Measurements from ENCODE around the gene TNIP2. TPM values are rescaled to one million over a fixed set of nuclear protein-coding genes. Genes with fewer than 3 reads are reported as not detected.

The TNIP2 gene
- total RNA-seq, 1 donor = 53.8 TPM

DNA sequence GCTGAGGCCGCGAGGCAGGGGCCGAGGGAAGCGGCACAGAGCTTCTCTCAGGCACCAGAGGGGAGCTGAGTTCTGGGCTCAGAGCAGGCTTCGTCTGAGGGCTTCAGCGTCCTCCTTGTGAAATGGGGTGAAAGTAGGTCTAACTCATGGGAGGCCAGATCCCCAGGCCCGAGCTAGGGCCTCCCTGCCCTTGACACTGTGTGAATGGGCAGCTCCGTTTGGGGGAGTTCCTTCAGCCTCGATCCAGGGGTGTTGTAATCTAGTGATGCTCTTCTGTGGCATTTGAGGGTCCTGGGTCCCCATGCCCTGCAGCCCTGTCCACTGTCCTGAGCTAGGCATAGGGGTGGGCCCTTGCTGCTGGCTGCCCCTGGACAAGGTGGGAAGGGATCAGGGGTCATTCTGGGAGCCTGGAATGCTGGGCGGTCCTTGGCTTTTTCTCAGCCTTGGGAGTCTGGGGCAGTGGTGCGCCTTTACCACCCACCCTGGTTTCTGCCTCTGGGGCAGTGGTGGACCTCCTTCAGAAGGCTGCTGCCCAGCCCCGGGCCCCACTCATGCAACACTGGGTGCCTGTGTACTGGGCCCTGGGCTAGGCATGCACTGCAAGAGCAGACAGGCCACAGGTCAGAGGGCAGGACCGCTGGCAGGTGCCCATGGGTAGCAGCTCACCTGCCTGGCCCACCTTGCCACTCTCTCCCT is 40.9 kb upstream of the TNIP2 start:
- Histone ChIP-seq H3K27me3 (ENCODE audit: insufficient read depth, low read length) (no peaks in the 10 kb centered on the region), H3K9me3 (ENCODE audit: low read depth, low read length) (no peaks in the 10 kb centered on the region), H3K4me1 (ENCODE audit: insufficient read depth, low read length) (peaks cover 92% of the 10 kb centered on the region), H3K4me3 (ENCODE audit: low read length) (no peak overlapping the region)

DNA sequence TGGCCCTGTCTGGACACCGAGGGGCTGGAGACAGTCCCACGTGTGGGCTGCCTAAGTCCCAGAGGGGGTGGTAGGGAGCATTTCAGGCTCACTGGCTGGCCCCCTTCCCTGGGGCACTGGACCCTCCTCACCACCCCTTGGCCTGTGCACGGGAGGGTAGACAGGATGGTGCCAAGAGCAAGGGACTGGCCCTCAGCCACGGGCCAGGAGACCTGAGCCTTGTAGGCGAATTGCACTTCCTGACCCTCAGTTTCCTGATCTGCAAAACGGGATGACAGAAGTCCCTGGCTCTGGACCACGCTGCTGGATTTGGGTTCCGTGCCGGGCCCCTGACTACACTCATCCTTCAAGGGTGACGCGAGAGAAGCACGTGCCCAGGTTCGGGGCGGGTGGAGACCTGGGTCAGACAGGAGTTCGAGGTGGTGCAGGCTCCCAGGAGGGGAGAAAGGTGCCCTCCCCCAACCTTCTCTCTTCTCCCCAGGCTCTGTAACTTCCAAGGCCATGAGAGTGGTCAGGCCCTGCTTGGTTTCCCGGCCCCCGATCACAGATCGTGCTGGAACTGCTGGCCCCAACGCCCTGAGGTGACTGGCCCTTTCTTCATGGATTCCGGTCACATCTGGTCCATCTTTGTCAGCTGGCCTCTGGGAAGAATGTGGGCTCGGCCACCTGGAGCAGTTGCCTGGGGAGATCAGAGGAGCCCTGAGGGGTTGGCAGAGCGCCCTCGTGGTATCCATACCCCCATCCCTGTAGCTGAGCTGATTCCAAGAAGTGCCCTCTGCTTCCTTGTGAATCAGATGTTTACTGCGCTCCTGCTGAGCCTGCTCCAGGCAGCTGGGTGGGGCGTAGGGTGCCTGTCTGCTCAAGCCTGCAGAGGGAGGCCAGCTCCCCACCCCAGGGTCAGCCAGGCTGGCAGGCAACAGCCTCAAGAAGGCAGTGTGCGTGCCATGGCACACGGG is 40.0 kb upstream of the TNIP2 start:
- H3K27me3 ChIP-seq (ENCODE audit: insufficient read depth, low read length) = no peaks in the 10 kb centered on the region
- H3K9me3 ChIP-seq (ENCODE audit: low read depth, low read length) = no peaks in the 10 kb centered on the region
- H3K4me1 ChIP-seq (ENCODE audit: insufficient read depth, low read length) = peaks cover 92% of the 10 kb centered on the region
- H3K4me3 ChIP-seq (ENCODE audit: low read length) = no peak overlapping the region

- Histone ChIP-seq H3K4me1 (ENCODE audit: insufficient read depth, low read length) (peaks cover 92% of the 10 kb centered on the region), H3K4me3 (ENCODE audit: low read length) (peak overlapping the region; percentile 51), H3K9me3 (ENCODE audit: low read depth, low read length) (no peaks in the 10 kb centered on the region)
These were observed 39.3 kb upstream of the TNIP2 start for GRCh38 chr4:2795300-2795892.

GRCh38 chr4:2794486-2795299 is 38.6 kb upstream of the TNIP2 start:
- H3K4me3 ChIP-seq (ENCODE audit: low read length) = peak overlapping the region; percentile 51
- peaks cover 92% of the 10 kb centered on the region for H3K4me1 ChIP-seq (ENCODE audit: insufficient read depth, low read length)
- no peaks in the 10 kb centered on the region for H3K27me3 ChIP-seq (ENCODE audit: insufficient read depth, low read length)
- H3K9me3 ChIP-seq (ENCODE audit: low read depth, low read length) = no peaks in the 10 kb centered on the region

More at GRCh38 chr4:2795300-2795892, 39.3 kb upstream of the TNIP2 start:
- no peaks in the 10 kb centered on the region for H3K27me3 ChIP-seq (ENCODE audit: insufficient read depth, low read length)

- peak overlapping the region; percentile 51 for H3K4me3 ChIP-seq (ENCODE audit: low read length)
- H3K4me1 ChIP-seq (ENCODE audit: insufficient read depth, low read length) = peaks cover 92% of the 10 kb centered on the region
- H3K9me3 ChIP-seq (ENCODE audit: low read depth, low read length) = no peaks in the 10 kb centered on the region
- no peaks in the 10 kb centered on the region for H3K27me3 ChIP-seq (ENCODE audit: insufficient read depth, low read length)
These were observed 37.7 kb upstream of the TNIP2 start for GRCh38 chr4:2793586-2794485.

GRCh38 chr4:2792711-2793585 is 36.8 kb upstream of the TNIP2 start, which contains the start of gene SH3BP2:
Gene SH3BP2, plus strand, starts transcription at chr4:2793085. Its CDS starts 27,533 bp downstream, at chr4:2820618.
- Histone ChIP-seq H3K9me3 (ENCODE audit: low read depth, low read length) (no peaks in the 10 kb centered on the region), H3K4me3 (ENCODE audit: low read length) (peak within 1 kb of the TSS; percentile 51), H3K4me1 (ENCODE audit: insufficient read depth, low read length) (peaks cover 92% of the 10 kb centered on the region), H3K27me3 (ENCODE audit: insufficient read depth, low read length) (no peaks in the 10 kb centered on the region)

DNA sequence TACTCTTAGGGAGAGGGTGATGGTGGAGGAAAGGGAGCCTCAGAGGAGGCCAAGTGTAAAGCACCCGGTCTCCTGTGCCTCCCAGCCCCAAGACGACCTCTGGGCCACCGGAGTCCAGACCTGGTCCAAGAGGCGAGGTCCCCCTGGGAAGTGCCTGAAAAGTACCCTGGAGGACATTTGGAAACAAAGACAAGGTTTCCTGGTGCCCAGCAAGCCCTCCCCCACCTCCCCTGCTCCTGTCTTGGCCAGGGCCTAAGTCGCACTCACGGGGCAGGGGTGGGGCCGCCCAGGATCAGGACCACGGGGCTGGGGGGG is 36.2 kb upstream of the TNIP2 start:
- Histone ChIP-seq H3K4me3 (ENCODE audit: low read length) (no peak overlapping the region), H3K9me3 (ENCODE audit: low read depth, low read length) (no peaks in the 10 kb centered on the region), H3K4me1 (ENCODE audit: insufficient read depth, low read length) (peaks cover 92% of the 10 kb centered on the region), H3K27me3 (ENCODE audit: insufficient read depth, low read length) (no peaks in the 10 kb centered on the region)

DNA sequence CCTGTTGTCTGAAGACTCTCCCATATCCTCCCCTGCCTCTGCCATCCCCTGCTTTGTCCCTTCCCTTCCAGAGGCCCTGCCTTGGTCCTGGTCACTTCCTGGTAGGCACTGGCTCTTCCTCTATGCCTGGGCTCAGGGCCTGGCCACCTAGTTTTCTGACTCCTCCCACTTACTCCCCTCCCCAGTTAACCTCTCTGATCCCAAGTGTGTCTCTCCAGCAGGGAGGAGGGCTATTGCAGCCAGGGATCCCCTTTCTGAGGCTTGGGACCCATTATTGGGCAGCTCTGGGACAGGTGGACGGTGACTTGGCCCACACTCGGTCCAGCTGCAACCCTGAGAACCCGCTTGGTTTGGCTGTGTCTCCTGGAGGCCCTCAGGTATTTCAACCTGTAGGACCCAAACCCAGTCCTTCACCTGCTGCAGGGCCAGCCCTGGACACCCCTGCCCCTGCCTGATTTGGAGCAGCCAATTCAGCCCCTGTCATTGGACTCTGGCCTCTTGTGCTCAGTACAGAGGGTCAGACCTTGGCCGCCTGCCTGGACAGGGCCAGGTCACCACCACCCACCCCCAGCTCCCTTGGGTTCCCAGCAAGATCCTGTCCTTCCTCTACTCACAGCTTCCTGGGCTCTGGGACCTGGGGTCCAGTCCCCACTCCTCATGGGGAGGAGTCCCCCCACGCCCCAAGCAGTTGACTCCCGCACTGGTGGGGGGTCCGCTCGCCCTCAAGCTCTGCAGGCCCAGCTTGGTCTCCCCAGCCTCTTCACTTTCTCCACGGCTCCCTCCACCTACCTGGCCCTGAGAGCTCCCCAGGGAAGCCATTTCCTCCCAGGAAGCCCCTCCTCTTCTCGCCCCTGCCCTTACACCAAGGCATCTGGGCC is 35.6 kb upstream of the TNIP2 start:
- H3K4me3 ChIP-seq (ENCODE audit: low read length) = no peak overlapping the region
- peaks cover 91% of the 10 kb centered on the region for H3K4me1 ChIP-seq (ENCODE audit: insufficient read depth, low read length)
- H3K9me3 ChIP-seq (ENCODE audit: low read depth, low read length) = no peaks in the 10 kb centered on the region
- no peaks in the 10 kb centered on the region for H3K27me3 ChIP-seq (ENCODE audit: insufficient read depth, low read length)

DNA sequence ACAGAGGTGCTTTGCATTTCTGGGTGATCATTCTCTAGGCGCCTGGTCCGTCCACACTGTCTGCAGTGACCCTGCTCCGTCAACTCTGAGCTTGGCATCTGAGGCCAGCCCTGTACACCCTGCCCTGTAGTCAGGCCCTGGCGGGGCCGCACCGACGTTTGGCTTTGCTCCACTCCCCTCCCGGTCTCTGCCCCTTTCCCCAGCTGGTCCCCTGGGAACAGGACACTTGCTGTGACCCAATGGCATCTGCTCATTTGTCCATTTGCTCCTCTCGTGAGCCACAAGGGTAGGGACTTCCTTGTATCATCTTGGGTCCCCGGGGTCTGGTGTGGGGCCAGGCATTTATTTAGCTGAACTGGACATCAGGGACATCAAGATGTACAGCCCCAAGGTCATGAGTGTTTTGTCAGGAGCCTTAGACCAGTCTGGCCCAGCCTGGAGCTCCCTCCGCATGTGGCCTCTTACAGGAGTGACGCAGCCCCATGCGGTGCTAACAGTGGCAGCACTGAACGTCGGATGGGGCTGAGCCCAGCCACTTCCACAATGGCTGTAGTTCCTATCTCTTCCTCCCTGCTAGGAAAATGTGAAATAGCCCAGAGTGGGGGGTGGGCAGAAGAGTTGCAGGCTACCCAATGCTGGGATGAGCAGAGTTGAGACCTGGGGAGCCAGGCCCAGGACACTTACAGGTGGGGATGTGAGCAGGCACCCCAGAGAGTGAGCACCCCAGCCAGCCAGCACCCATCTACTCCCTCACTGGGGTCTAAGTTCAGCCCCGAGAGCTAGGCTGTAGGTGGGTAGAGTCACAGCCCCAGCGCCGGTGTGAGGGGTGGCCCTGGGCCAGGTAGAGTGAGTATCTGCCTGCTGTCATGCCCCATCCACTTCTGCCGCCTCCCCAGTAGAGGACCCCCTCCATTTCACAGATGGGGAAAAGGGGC is 34.7 kb upstream of the TNIP2 start:
- Histone ChIP-seq H3K27me3 (ENCODE audit: insufficient read depth, low read length) (no peaks in the 10 kb centered on the region), H3K9me3 (ENCODE audit: low read depth, low read length) (no peaks in the 10 kb centered on the region), H3K4me3 (ENCODE audit: low read length) (no peak overlapping the region), H3K4me1 (ENCODE audit: insufficient read depth, low read length) (peaks cover 91% of the 10 kb centered on the region)

GRCh38 chr4:2789793-2790582 is 33.9 kb upstream of the TNIP2 start:
- Histone ChIP-seq H3K4me3 (ENCODE audit: low read length) (no peak overlapping the region), H3K27me3 (ENCODE audit: insufficient read depth, low read length) (no peaks in the 10 kb centered on the region), H3K9me3 (ENCODE audit: low read depth, low read length) (no peaks in the 10 kb centered on the region), H3K4me1 (ENCODE audit: insufficient read depth, low read length) (peaks cover 91% of the 10 kb centered on the region)

DNA sequence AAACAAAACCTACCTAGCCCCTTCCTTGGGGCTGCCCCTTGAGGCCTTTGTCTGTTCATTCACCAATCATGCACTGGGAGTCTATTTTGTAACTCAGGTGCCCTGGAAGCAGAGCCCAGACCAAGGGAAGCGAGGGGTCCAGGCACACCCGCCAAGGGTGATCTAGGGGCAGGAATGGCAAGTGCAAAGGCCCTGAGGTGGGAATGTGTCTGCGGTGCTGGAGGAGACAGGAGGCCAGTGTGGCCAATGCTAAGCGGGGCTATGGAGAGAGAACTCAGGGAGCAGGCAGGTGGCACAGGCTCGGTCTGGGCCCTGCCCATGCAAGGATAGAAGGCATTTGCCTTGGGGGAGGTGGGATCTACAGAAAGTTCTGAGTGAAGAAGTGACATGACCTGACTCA is 33.2 kb upstream of the TNIP2 start:
- Histone ChIP-seq H3K4me1 (ENCODE audit: insufficient read depth, low read length) (peaks cover 85% of the 10 kb centered on the region), H3K27me3 (ENCODE audit: insufficient read depth, low read length) (no peaks in the 10 kb centered on the region), H3K4me3 (ENCODE audit: low read length) (no peak overlapping the region), H3K9me3 (ENCODE audit: low read depth, low read length) (no peaks in the 10 kb centered on the region)

Data from mononuclear cell (primary cell).